Lower leg skin (tissue), 3 donors: ENCODE measurements around the gene IGSF11.

Experiments used
- CTCF ChIP-seq, 3 donors: fragments of 450-650 bp; IDR thresholded peaks; one replicate each; pipeline ENCODE4 v1.5.1; 2016; ENCODE audit warnings: antibody characterized with exemption in 3 of 3, mild to moderate bottlenecking in 3 of 3, moderate library complexity in 2 of 3
- POLR2A ChIP-seq, 2 donors: fragments of 450-650 bp; IDR thresholded peaks; one replicate each; pipeline ENCODE4 v1.6.1; 2016 to 2017; ENCODE audit warnings: antibody characterized with exemption in 2 of 2, mild to moderate bottlenecking in 1 of 2, moderate library complexity in 1 of 2

GRCh38 chr3:118909763-118910162 is 124.9 kb downstream of the IGSF11 start:
- no peak for TF ChIP-seq CTCF (IDR thresholded peaks at IDR 0.05)
- no peak for TF ChIP-seq POLR2A (IDR thresholded peaks at IDR 0.05)
